ENCODE results near the gene TMEM255A. TPM values are rescaled to one million over a fixed set of nuclear protein-coding genes. Genes with fewer than 3 reads are reported as not detected.

The TMEM255A gene
- total RNA-seq, 1 donor from 2014 or later: 3.5 TPM

DNA sequence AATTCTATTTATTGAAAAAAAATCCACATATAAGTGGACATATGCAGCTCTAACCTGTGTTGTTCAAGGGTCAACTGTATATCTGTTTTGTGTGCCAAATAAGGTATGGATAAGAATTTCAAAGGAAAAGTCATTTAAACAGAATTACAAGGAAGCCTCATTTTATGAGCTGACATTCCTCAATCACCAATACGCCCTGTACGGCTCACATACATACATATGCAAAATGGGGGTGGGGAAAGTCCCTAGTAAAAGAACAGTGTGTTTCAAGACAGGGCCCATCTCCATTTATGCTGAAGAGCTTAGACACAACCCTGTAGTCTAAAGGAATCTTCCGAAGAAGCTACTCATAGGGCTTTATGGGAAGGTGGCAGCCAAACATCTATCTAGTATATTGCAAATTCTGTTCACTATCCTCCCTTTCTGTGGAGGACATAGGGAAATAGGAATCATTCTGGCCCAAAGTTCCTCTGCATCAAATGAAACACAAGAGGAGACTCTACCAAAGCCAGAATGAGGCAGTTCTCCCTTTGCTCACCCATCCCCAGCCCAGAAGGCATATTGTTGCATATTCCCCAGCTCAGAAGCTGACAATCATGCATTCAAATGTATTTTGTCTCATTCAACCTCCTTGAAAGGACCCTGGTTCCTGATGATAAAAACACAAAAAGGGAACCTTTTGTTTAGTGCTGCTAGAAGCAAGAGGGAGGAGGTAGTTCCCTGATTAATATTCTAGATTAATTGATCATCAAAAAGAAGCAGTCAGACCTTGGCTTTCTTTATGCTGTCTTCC is 74.4 kb downstream of the TMEM255A start:
- H3K4me1 ChIP-seq: no peaks in the 10 kb centered on the region
- no peaks in the 10 kb centered on the region for H3K79me2 ChIP-seq (ENCODE audit: low read depth)
- no peaks in the 10 kb centered on the region for H3K9me3 ChIP-seq (ENCODE audit: low read depth)
- H3F3A ChIP-seq (ENCODE audit: low read depth): no peaks in the 10 kb centered on the region
- H3K27me3 Mint-ChIP-seq (ENCODE audit: insufficient read depth, low read depth): no peaks in the 10 kb centered on the region
- no peaks in the 10 kb centered on the region for H3K36me3 Mint-ChIP-seq
- H3K9me3 Mint-ChIP-seq: peaks cover 4% of the 10 kb centered on the region
- no peaks in the 10 kb centered on the region for H4K20me1 ChIP-seq (ENCODE audit: low read depth)
- TF ChIP-seq EZH2phosphoT487 (IDR thresholded peaks at IDR 0.05) (no peak), EZH2 (IDR thresholded peaks at IDR 0.05) (no peak)
- TF ChIP-seq, protein P1, sequence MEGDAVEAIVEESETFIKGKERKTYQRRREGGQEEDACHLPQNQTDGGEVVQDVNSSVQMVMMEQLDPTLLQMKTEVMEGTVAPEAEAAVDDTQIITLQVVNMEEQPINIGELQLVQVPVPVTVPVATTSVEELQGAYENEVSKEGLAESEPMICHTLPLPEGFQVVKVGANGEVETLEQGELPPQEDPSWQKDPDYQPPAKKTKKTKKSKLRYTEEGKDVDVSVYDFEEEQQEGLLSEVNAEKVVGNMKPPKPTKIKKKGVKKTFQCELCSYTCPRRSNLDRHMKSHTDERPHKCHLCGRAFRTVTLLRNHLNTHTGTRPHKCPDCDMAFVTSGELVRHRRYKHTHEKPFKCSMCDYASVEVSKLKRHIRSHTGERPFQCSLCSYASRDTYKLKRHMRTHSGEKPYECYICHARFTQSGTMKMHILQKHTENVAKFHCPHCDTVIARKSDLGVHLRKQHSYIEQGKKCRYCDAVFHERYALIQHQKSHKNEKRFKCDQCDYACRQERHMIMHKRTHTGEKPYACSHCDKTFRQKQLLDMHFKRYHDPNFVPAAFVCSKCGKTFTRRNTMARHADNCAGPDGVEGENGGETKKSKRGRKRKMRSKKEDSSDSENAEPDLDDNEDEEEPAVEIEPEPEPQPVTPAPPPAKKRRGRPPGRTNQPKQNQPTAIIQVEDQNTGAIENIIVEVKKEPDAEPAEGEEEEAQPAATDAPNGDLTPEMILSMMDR (IDR thresholded peaks at IDR 0.05): no peak
- no peak overlapping the region for H3K4me3 Mint-ChIP-seq
- H3K27ac Mint-ChIP-seq: no peak overlapping the region
- H3K9ac ChIP-seq: no peak overlapping the region
- H3K27me3 ChIP-seq: no peaks in the 10 kb centered on the region
- H3K27ac ChIP-seq: no peak overlapping the region
- no peak overlapping the region for H2AFZ ChIP-seq (replicated peaks)
- no peak overlapping the region for H3K4me3 ChIP-seq
- no peaks in the 10 kb centered on the region for H3K4me1 Mint-ChIP-seq
- H3K36me3 ChIP-seq: no peaks in the 10 kb centered on the region
- H3K4me2 ChIP-seq: no peak overlapping the region
- DNase-seq (ENCODE audit: low spot score): no peak

DNA sequence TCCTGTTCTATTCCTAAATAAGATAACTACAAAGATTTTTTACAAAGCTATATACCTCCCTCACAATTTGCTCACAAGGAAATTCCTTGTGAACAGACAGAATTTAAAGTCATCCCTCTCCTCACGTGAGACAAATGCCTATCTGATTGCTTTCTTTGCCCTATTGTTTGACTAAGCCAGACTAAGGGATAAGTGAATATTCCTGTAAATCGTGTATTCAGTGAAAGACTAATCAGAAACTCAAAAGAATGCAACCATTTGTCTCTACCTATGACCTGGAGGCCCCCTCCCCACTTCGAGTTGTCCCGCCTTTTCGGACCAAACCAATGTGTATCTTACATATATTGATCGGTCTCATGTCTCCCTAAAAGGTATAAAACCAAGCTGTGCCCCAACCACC is 76.0 kb downstream of the TMEM255A start:
- Mint-ChIP-seq H3K27ac (no peak overlapping the region), H3K27me3 (ENCODE audit: insufficient read depth, low read depth) (no peaks in the 10 kb centered on the region), H3K4me3 (no peak overlapping the region), H3K4me1 (no peaks in the 10 kb centered on the region), H3K36me3 (peaks cover 1% of the 10 kb centered on the region), H3K9me3 (peaks cover 6% of the 10 kb centered on the region)
- Histone ChIP-seq H3F3A (ENCODE audit: low read depth) (no peaks in the 10 kb centered on the region), H3K27ac (no peak overlapping the region), H3K9me3 (ENCODE audit: low read depth) (peaks cover 4% of the 10 kb centered on the region), H3K36me3 (no peaks in the 10 kb centered on the region), H4K20me1 (ENCODE audit: low read depth) (no peaks in the 10 kb centered on the region), H3K4me1 (no peaks in the 10 kb centered on the region), H3K9ac (no peak overlapping the region), H3K4me3 (no peak overlapping the region), H3K79me2 (ENCODE audit: low read depth) (no peaks in the 10 kb centered on the region), H3K4me2 (no peak overlapping the region), H3K27me3 (no peaks in the 10 kb centered on the region), H2AFZ (replicated peaks) (no peak overlapping the region)
- DNase-seq (ENCODE audit: low spot score): no peak
- TF ChIP-seq, protein P1 (IDR thresholded peaks at IDR 0.05): no peak
- no peak for TF ChIP-seq EZH2 (IDR thresholded peaks at IDR 0.05)
- TF ChIP-seq EZH2phosphoT487 (IDR thresholded peaks at IDR 0.05): no peak

DNA sequence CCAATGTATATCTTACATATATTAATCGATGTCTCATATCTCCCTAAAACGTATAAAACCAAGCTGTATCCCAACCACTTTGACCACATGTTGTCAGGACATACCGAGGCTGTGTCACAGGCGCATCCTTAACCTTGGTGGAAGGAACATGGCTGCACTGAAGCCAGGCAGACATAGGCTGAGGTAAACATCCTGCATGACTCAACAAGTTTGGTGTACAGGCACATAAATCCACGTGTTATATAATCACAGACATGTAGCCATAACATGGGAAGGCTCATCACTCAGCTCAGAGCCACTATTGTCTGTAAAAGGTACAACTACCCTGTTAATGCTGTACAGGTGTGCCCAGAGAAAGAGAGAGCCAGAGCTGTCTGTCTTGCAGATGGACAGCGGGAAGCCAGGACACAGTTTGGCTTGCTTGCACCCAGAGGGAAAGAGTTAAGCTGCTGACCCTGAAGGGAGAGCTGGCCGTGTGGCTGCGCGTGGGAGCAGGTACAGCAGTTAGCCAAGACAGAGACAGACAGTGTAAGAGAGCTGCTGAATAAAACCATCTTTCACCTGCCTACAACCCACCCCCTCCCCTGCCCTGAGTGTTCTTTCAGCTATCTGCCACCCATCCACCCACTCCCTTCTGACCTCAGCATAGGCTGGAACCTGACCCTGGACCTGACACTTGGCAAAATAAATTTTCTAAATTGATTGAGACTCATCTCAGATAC is 82.9 kb downstream of the TMEM255A start:
- Histone ChIP-seq H3K4me3 (no peak overlapping the region), H4K20me1 (ENCODE audit: low read depth) (no peaks in the 10 kb centered on the region), H3K4me1 (no peaks in the 10 kb centered on the region), H3K9ac (no peak overlapping the region), H3K9me3 (ENCODE audit: low read depth) (peaks cover 6% of the 10 kb centered on the region), H3K27ac (no peak overlapping the region), H3F3A (ENCODE audit: low read depth) (no peaks in the 10 kb centered on the region), H3K27me3 (no peaks in the 10 kb centered on the region), H3K4me2 (no peak overlapping the region), H2AFZ (replicated peaks) (no peak overlapping the region), H3K36me3 (no peaks in the 10 kb centered on the region), H3K79me2 (ENCODE audit: low read depth) (no peaks in the 10 kb centered on the region)
- H3K9me3 Mint-ChIP-seq: peaks cover 5% of the 10 kb centered on the region
- H3K4me3 Mint-ChIP-seq: no peak overlapping the region
- no peaks in the 10 kb centered on the region for H3K4me1 Mint-ChIP-seq
- H3K27me3 Mint-ChIP-seq (ENCODE audit: insufficient read depth, low read depth): no peaks in the 10 kb centered on the region
- no peak for DNase-seq (ENCODE audit: low spot score)
- TF ChIP-seq EZH2phosphoT487 (IDR thresholded peaks at IDR 0.05) (no peak), EZH2 (IDR thresholded peaks at IDR 0.05) (no peak)
- TF ChIP-seq, protein P1 (IDR thresholded peaks at IDR 0.05): no peak
- H3K27ac Mint-ChIP-seq: no peak overlapping the region
- peaks cover 1% of the 10 kb centered on the region for H3K36me3 Mint-ChIP-seq

Data from neural progenitor cell (in vitro differentiated cells).